GM12892 (cell line): Measurements from ENCODE around the gene COG6. TPM values are rescaled to one million over a fixed set of nuclear protein-coding genes. Genes with fewer than 3 reads are reported as not detected.

Source experiments
- DNase-seq: peaks from one replicate; pipeline ENCODE4 v3.0.0; 2011; ENCODE audit not compliant: insufficient read length
- FAIRE-seq: peaks from 2 replicates; lab custom pipeline; 2011; peaks lifted over from hg19 to GRCh38; lab: Jason Lieb, UNC
- POLR2A ChIP-seq: IDR thresholded peaks from 2 replicates; pipeline ENCODE4 v1.6.1; 2011; ENCODE audit warnings: low read depth, low read length, control low read depth
- POLR2AphosphoS5 ChIP-seq: IDR thresholded peaks from 2 replicates; pipeline ENCODE4 v1.6.1; 2011; ENCODE audit warnings: low read depth, low read length, control low read depth
- TAF1 ChIP-seq: IDR thresholded peaks from 2 replicates; pipeline ENCODE4 v1.6.1; 2011; ENCODE audit warnings: low read depth, mild to moderate bottlenecking, control low read depth, low read length, borderline replicate concordance
- polyA plus RNA-seq: library from polyadenylated mRNA; unstranded; fragments of >200 nt; gene quantifications from one replicate; pipeline ENCODE4 v1.2.1, GENCODE V29; 2012; ENCODE audit warnings: missing spikeins, inconsistent platforms; ENCODE audit not compliant: missing spikeins

Gene COG6
- 17.1 TPM for polyA plus RNA-seq

GRCh38 chr13:39655569-39656324, at the start of gene COG6:
TSS of gene COG6 (plus strand) at chr13:39655662. CDS start at chr13:39655727, 65 bp downstream.
- FAIRE-seq = peak; percentile 100
- TF ChIP-seq POLR2A (peak; percentile 51; the same call in 1 of the 2 replicates), TAF1 (no peak; the same call in 1 of the 2 replicates), POLR2AphosphoS5 (no peak)
- peak; percentile 67 for DNase-seq

GRCh38 chr13:39605677-39606320, 49.7 kb upstream of the COG6 start:
- TF ChIP-seq TAF1 (no peak), POLR2AphosphoS5 (no peak), POLR2A (no peak)
- DNase-seq (no peak), FAIRE-seq (no peak)

- DNase-seq (no peak), FAIRE-seq (no peak)
- TF ChIP-seq POLR2AphosphoS5 (no peak), TAF1 (no peak), POLR2A (no peak)
Measured at GRCh38 chr13:39607876-39608275, 47.6 kb upstream of the COG6 start.

- FAIRE-seq = peak; percentile 30
- no peak for DNase-seq
- no peak for TF ChIP-seq POLR2A
- no peak for TF ChIP-seq POLR2AphosphoS5
- TF ChIP-seq TAF1 = no peak
Measured at GRCh38 chr13:39612023-39612637, 43.3 kb upstream of the COG6 start.

GRCh38 chr13:39616087-39616694, 39.3 kb upstream of the COG6 start:
- no peak for TF ChIP-seq POLR2AphosphoS5
- TF ChIP-seq TAF1 = no peak
- no peak for TF ChIP-seq POLR2A
- DNase-seq = peak; percentile 25
- FAIRE-seq = peak; percentile 33

- DNase-seq = no peak
- TF ChIP-seq POLR2A (no peak), TAF1 (no peak), POLR2AphosphoS5 (no peak)
- no peak for FAIRE-seq
Measured at GRCh38 chr13:39618561-39618960, 36.9 kb upstream of the COG6 start.

- DNase-seq (no peak), FAIRE-seq (no peak)
- TF ChIP-seq TAF1 (no peak), POLR2AphosphoS5 (no peak)
Measured at GRCh38 chr13:39623466-39623865, 32.0 kb upstream of the COG6 start.

GRCh38 chr13:39631307-39631706, 24.2 kb upstream of the COG6 start:
- DNase-seq (no peak), FAIRE-seq (no peak)
- no peak for TF ChIP-seq POLR2AphosphoS5
- no peak for TF ChIP-seq TAF1
- TF ChIP-seq POLR2A = no peak

- TF ChIP-seq POLR2AphosphoS5 (no peak), POLR2A (no peak), TAF1 (no peak)
- FAIRE-seq (no peak), DNase-seq (no peak)
Measured at GRCh38 chr13:39632994-39633393, 22.5 kb upstream of the COG6 start.

GRCh38 chr13:39635564-39635963, 19.9 kb upstream of the COG6 start:
- FAIRE-seq (no peak), DNase-seq (no peak)
- no peak for TF ChIP-seq POLR2AphosphoS5
- no peak for TF ChIP-seq TAF1
- TF ChIP-seq POLR2A = no peak

GRCh38 chr13:39637890-39638289, 17.6 kb upstream of the COG6 start:
- FAIRE-seq (no peak), DNase-seq (no peak)
- TF ChIP-seq POLR2A (no peak), POLR2AphosphoS5 (no peak), TAF1 (no peak)

GRCh38 chr13:39641645-39642044, 13.8 kb upstream of the COG6 start:
- no peak for TF ChIP-seq POLR2AphosphoS5
- DNase-seq (no peak), FAIRE-seq (no peak)
